Right cardiac atrium (tissue), 5 donors: ENCODE data around the gene IL15RA. TPM values are rescaled to one million over a fixed set of nuclear protein-coding genes. Genes with fewer than 3 reads are reported as not detected.

Experiments used
- ATAC-seq, 2 donors: fragments of 200-7000 bp; cut with Tn5 transposase; one replicate each; pipeline versions ENCODE4 v1.8.0 to v1.9.1; 2020; ENCODE audit warnings: moderate library complexity in 2 of 2, mild to moderate bottlenecking in 1 of 2
- DNase-seq, 3 donors: peaks; one replicate each; pipeline ENCODE4 v3.0.0-alpha.2; 2020
- H3K27ac ChIP-seq: one replicate; pipeline ENCODE4 v1.5.1; 2013; ENCODE audit warnings: mild to moderate bottlenecking, low read length, control low read depth, moderate library complexity
- H3K27me3 ChIP-seq: one replicate; pipeline ENCODE4 v1.6.1; 2013; ENCODE audit not compliant: control insufficient read depth, insufficient read depth
- H3K4me1 ChIP-seq: one replicate; pipeline ENCODE4 v1.6.1; 2013; ENCODE audit warnings: low read length; ENCODE audit not compliant: control insufficient read depth, insufficient read depth
- H3K4me3 ChIP-seq: one replicate; pipeline ENCODE4 v1.5.1; 2013; ENCODE audit warnings: low read length, control low read depth
- H3K9me3 ChIP-seq: one replicate; pipeline ENCODE4 v1.6.1; 2013; ENCODE audit warnings: low read length; ENCODE audit not compliant: control insufficient read depth
- WGBS: extraction: QIAGEN DNeasy Blood & Tissue Kit; methylation state at CpG from one replicate; pipeline ENCODE4 v1.1.7; 2013; 5-methylcytosine and 5-hydroxymethylcytosine counted together
- intact Hi-C, 4 donors: fragments of 100-400 bp; cut with DNase I; formaldehyde crosslinking; loops; one replicate each; pipeline versions ENCODE4 v1.11.0 to v1.14.0; 2022 to 2023
- polyA plus RNA-seq: library from polyadenylated mRNA; stranded (reverse); fragments of 200-250 nt; gene quantifications from one replicate; pipeline ENCODE4 v1.2.3, GENCODE V29; 2013
- total RNA-seq, 4 donors: library from RNA; stranded (reverse); fragmentation: NEBNext Ultra II Directional; extraction: Animal tissue kit (Norgen Biotek cat#: 25700); gene quantifications; one replicate each; pipeline ENCODE4 v1.2.1, GENCODE V29; 2021
- donor health status: healthy with polysubstance abuse.
- donor health status: DM: no; HTN: yes; CAD: no.
- donor health status: DM: no; HTN: no; CAD: no.
- donor health status: DM: no; HTN: yes; CAD: no; lungs with severe emphysema.
- donor health status: DM: yes; HTN: yes; CAD: no.

IL15RA gene
- total and polyA plus RNA-seq, 5 donors: 11.8 to 19.7 (median 13.9) TPM

- Histone ChIP-seq H3K27ac (no peak overlapping the region), H3K4me3 (no peak overlapping the region), H3K27me3 (no peaks in the 10 kb centered on the region), H3K9me3 (no peaks in the 10 kb centered on the region), H3K4me1 (no peaks in the 10 kb centered on the region)
- DNase-seq: no peak
- no peak for ATAC-seq
- intact Hi-C loops: loop anchor here in 1 of 4 donors (10.0 kb wide), 1 partner anchor 125 kb away; the partner anchor contains the start of gene RBM17
- WGBS: 93% methylated on average over 10 of the region's 10 CpGs
Observed at GRCh38 chr10:5959581-5960069, 17.7 kb downstream of the IL15RA start.

GRCh38 chr10:5959142-5959541 lies 18.2 kb downstream of the IL15RA start:
- Histone ChIP-seq H3K9me3 (no peaks in the 10 kb centered on the region), H3K27me3 (no peaks in the 10 kb centered on the region), H3K4me1 (no peaks in the 10 kb centered on the region), H3K4me3 (no peak overlapping the region), H3K27ac (no peak overlapping the region)
- ATAC-seq (no peak), DNase-seq (no peak)
- 93% methylated on average over 5 of the region's 5 CpGs for WGBS
- intact Hi-C loops: loop anchor here in 1 of 4 donors (10.0 kb wide), 1 partner anchor 126 kb away; the partner anchor contains the start of gene RBM17

GRCh38 chr10:5958675-5959074 lies 18.7 kb downstream of the IL15RA start:
- intact Hi-C loops: loop anchor here in 1 of 4 donors (10.0 kb wide), 1 partner anchor 126 kb away; the partner anchor contains the start of gene RBM17

GRCh38 chr10:5958077-5958476 lies 19.3 kb downstream of the IL15RA start:
- WGBS: 57% methylated on average over 2 of the region's 2 CpGs
- ATAC-seq (no peak), DNase-seq (no peak)
- Histone ChIP-seq H3K27me3 (no peaks in the 10 kb centered on the region), H3K9me3 (no peaks in the 10 kb centered on the region), H3K4me3 (no peak overlapping the region), H3K27ac (no peak overlapping the region), H3K4me1 (no peaks in the 10 kb centered on the region)
- intact Hi-C loops: loop anchor here in 1 of 4 donors (10.0 kb wide), 1 partner anchor 127 kb away; the partner anchor contains the start of gene RBM17

More at GRCh38 chr10:5958675-5959074, 18.7 kb downstream of the IL15RA start:
- Histone ChIP-seq H3K4me1 (no peaks in the 10 kb centered on the region), H3K9me3 (no peaks in the 10 kb centered on the region), H3K27ac (no peak overlapping the region), H3K4me3 (no peak overlapping the region), H3K27me3 (no peaks in the 10 kb centered on the region)
- 82% methylated on average over 6 of the region's 6 CpGs for WGBS
- ATAC-seq (no peak), DNase-seq (no peak)

- H3K9me3 ChIP-seq: no peaks in the 10 kb centered on the region
- DNase-seq: no peak
- H3K4me1 ChIP-seq: no peaks in the 10 kb centered on the region
- WGBS: 84% methylated on average over 17 of the region's 17 CpGs
- intact Hi-C loops: loop anchor here in 1 of 4 donors (10.0 kb wide), 1 partner anchor 128 kb away; the partner anchor contains the start of gene RBM17
- H3K4me3 ChIP-seq: no peak overlapping the region
- no peak overlapping the region for H3K27ac ChIP-seq
- no peak for ATAC-seq
- H3K27me3 ChIP-seq: no peaks in the 10 kb centered on the region
Observed at GRCh38 chr10:5956146-5956936, 21.0 kb downstream of the IL15RA start.

- H3K4me3 ChIP-seq: no peak overlapping the region
- no peak for DNase-seq
- 85% methylated on average over 5 of the region's 5 CpGs for WGBS
- H3K27ac ChIP-seq: no peak overlapping the region
- peaks cover 7% of the 10 kb centered on the region for H3K4me1 ChIP-seq
- ATAC-seq: no peak
- H3K9me3 ChIP-seq: no peaks in the 10 kb centered on the region
- intact Hi-C loops: loop anchor here in 1 of 4 donors (10.0 kb wide), 1 partner anchor 131 kb away; the partner anchor contains the start of gene RBM17
- no peaks in the 10 kb centered on the region for H3K27me3 ChIP-seq
Observed at GRCh38 chr10:5953676-5954075, 23.7 kb downstream of the IL15RA start.

GRCh38 chr10:5952731-5953385 lies 24.5 kb downstream of the IL15RA start:
- DNase-seq: no peak
- 84% methylated on average over 20 of the region's 20 CpGs for WGBS
- Histone ChIP-seq H3K9me3 (no peaks in the 10 kb centered on the region), H3K4me3 (no peak overlapping the region), H3K4me1 (peaks cover 7% of the 10 kb centered on the region), H3K27ac (no peak overlapping the region), H3K27me3 (no peaks in the 10 kb centered on the region)
- no peak for ATAC-seq
- intact Hi-C loops: loop anchor here in 1 of 4 donors (10.0 kb wide), 1 partner anchor 132 kb away; the partner anchor contains the start of gene RBM17

GRCh38 chr10:5951721-5952407 lies 25.5 kb downstream of the IL15RA start:
- Histone ChIP-seq H3K27ac (no peak overlapping the region), H3K9me3 (no peaks in the 10 kb centered on the region), H3K4me3 (no peak overlapping the region), H3K27me3 (no peaks in the 10 kb centered on the region), H3K4me1 (peaks cover 7% of the 10 kb centered on the region)
- 84% methylated on average over 6 of the region's 6 CpGs for WGBS
- intact Hi-C loops: loop anchor here in 1 of 4 donors (10.0 kb wide), 1 partner anchor 133 kb away; the partner anchor contains the start of gene RBM17
- DNase-seq: no peak
- no peak for ATAC-seq

- WGBS: 67% methylated on average over 7 of the region's 7 CpGs
- H3K4me1 ChIP-seq: peaks cover 7% of the 10 kb centered on the region
- peak; percentile 59 to 80 (median 69) for DNase-seq
- no peaks in the 10 kb centered on the region for H3K27me3 ChIP-seq
- peak overlapping the region; percentile 69 for H3K27ac ChIP-seq
- intact Hi-C loops: loop anchor here in 1 of 4 donors (10.0 kb wide), 1 partner anchor 134 kb away; the partner anchor contains the start of gene RBM17
- no peaks in the 10 kb centered on the region for H3K9me3 ChIP-seq
- ATAC-seq: peak; percentile 85 to 88
- H3K4me3 ChIP-seq: no peak overlapping the region
Observed at GRCh38 chr10:5951167-5951711, 26.1 kb downstream of the IL15RA start.
